ENCODE data around the gene GATB. TPM values are rescaled to one million over a fixed set of nuclear protein-coding genes. Genes with fewer than 3 reads are reported as not detected.
A peak's percentile ranks its signal among the peaks of the same experiment; 100 is the strongest.

GATB gene
- total RNA-seq, 6 experiments from 2014 or later: 23.1 to 28.2 (median 24.4) TPM

DNA sequence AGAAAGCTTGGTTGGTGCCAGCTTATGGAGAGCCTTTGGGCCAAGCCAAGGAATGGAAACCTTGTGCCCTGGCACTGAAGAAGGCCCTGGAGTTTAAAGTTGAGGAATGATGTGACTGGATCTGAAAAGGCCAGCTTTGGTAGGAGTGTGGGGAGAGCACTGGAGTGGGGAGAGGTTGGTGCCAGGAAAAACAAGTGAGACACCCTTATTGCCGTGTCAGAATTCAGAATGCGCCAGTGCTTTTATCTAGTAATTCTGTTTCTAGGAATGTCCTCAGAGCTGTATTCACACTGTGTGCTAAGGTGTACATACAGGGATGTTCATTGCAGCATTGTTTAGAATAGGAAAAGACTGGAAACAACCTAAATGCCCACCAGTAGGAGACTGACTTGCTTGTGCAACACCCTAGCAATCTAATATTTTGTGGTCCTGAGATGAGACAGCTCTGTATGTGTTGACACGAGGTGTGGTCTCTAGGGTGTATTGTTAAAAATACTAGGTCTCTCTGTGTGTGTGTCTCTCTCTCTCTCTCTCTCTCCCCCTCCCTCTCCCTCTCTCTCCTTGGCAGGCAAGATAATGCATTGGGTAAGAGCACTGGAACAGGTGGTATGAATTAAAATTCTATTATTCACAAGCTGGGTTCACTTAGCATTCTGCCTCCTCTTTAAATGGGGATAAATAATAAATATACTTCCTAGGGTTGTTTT lies 107.8 kb downstream of the GATB start:
- Mint-ChIP-seq H3K36me3 (ENCODE audit: low read depth) (no peaks in the 10 kb centered on the region), H3K9me3 (no peaks in the 10 kb centered on the region), H3K27ac (peak overlapping the region; percentile 78; the same call in 1 of the 2 replicates), H3K4me3 (peak overlapping the region; percentile 73; the same call in 1 of the 2 replicates), H3K4me1 (ENCODE audit: low read depth) (peaks cover 16% of the 10 kb centered on the region), H3K27me3 (ENCODE audit: insufficient read depth) (no peaks in the 10 kb centered on the region; the same call in 1 of the 2 replicates)
- DNase-seq: peak; percentile 41
- TF ChIP-seq CTCF (IDR thresholded peaks at IDR 0.05): no peak

GRCh38 chr4:151651496-151651895 lies 109.3 kb downstream of the GATB start:
- H3K27me3 Mint-ChIP-seq (ENCODE audit: insufficient read depth): no peaks in the 10 kb centered on the region; the same call in 1 of the 2 replicates
- H3K27ac Mint-ChIP-seq: no peak overlapping the region
- TF ChIP-seq CTCF (IDR thresholded peaks at IDR 0.05): no peak
- no peaks in the 10 kb centered on the region for H3K36me3 Mint-ChIP-seq (ENCODE audit: low read depth)
- no peaks in the 10 kb centered on the region for H3K9me3 Mint-ChIP-seq
- H3K4me1 Mint-ChIP-seq (ENCODE audit: low read depth): peaks cover 16% of the 10 kb centered on the region
- no peak overlapping the region for H3K4me3 Mint-ChIP-seq
- no peak for DNase-seq

GRCh38 chr4:151649479-151649878 lies 111.3 kb downstream of the GATB start:
- no peak for TF ChIP-seq CTCF (IDR thresholded peaks at IDR 0.05)
- Mint-ChIP-seq H3K4me3 (no peak overlapping the region), H3K27me3 (ENCODE audit: insufficient read depth) (peaks cover 2% of the 10 kb centered on the region; the same call in 1 of the 2 replicates)

DNA sequence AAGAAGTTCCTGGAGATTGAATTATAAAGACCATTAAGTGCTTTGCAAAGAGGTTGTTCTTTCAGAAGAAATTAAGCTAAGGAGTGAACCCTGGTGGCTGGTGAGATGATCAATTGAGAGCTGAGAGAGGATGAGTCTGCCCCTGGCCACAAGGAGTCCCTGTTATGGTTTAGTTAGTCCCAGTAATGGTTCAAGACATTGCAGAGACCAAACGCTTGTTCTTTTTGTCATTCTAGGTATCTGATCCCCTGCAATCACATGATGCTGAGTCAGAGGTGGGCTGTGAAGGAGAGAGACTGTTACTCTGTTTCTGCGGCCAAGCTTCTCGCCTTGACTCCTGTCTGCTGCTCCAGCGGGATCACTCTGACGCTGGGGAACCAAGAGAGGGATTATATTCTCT lies 114.5 kb downstream of the GATB start:
- no peaks in the 10 kb centered on the region for H3K9me3 Mint-ChIP-seq
- no peak for DNase-seq
- H3K4me3 Mint-ChIP-seq: no peak overlapping the region
- no peak overlapping the region for H3K27ac Mint-ChIP-seq
- H3K36me3 Mint-ChIP-seq (ENCODE audit: low read depth): no peaks in the 10 kb centered on the region
- TF ChIP-seq CTCF (IDR thresholded peaks at IDR 0.05): peak; percentile 36
- peaks cover 2% of the 10 kb centered on the region; the same call in 1 of the 2 replicates for H3K27me3 Mint-ChIP-seq (ENCODE audit: insufficient read depth)
- H3K4me1 Mint-ChIP-seq (ENCODE audit: low read depth): peaks cover 9% of the 10 kb centered on the region

More at GRCh38 chr4:151649479-151649878, 111.3 kb downstream of the GATB start:
- Mint-ChIP-seq H3K9me3 (no peaks in the 10 kb centered on the region), H3K4me1 (ENCODE audit: low read depth) (peaks cover 16% of the 10 kb centered on the region), H3K36me3 (ENCODE audit: low read depth) (no peaks in the 10 kb centered on the region), H3K27ac (no peak overlapping the region)
- DNase-seq: no peak

GRCh38 chr4:151644622-151645021 lies 116.2 kb downstream of the GATB start:
- peak; percentile 71 for TF ChIP-seq CTCF (IDR thresholded peaks at IDR 0.05)

More at GRCh38 chr4:151644622-151645021, 116.2 kb downstream of the GATB start:
- H3K4me3 Mint-ChIP-seq: no peak overlapping the region
- H3K27ac Mint-ChIP-seq: no peak overlapping the region
- H3K27me3 Mint-ChIP-seq (ENCODE audit: insufficient read depth): peaks cover 2% of the 10 kb centered on the region; the same call in 1 of the 2 replicates
- no peaks in the 10 kb centered on the region for H3K36me3 Mint-ChIP-seq (ENCODE audit: low read depth)
- H3K9me3 Mint-ChIP-seq: no peaks in the 10 kb centered on the region
- no peak for DNase-seq
- peaks cover 17% of the 10 kb centered on the region for H3K4me1 Mint-ChIP-seq (ENCODE audit: low read depth)
